Measurements from ENCODE around the gene EPHB3. TPM values are rescaled to one million over a fixed set of nuclear protein-coding genes. Genes with fewer than 3 reads are reported as not detected.

Gene EPHB3
- total RNA-seq, 1 experiment from 2014 or later = not detected

DNA sequence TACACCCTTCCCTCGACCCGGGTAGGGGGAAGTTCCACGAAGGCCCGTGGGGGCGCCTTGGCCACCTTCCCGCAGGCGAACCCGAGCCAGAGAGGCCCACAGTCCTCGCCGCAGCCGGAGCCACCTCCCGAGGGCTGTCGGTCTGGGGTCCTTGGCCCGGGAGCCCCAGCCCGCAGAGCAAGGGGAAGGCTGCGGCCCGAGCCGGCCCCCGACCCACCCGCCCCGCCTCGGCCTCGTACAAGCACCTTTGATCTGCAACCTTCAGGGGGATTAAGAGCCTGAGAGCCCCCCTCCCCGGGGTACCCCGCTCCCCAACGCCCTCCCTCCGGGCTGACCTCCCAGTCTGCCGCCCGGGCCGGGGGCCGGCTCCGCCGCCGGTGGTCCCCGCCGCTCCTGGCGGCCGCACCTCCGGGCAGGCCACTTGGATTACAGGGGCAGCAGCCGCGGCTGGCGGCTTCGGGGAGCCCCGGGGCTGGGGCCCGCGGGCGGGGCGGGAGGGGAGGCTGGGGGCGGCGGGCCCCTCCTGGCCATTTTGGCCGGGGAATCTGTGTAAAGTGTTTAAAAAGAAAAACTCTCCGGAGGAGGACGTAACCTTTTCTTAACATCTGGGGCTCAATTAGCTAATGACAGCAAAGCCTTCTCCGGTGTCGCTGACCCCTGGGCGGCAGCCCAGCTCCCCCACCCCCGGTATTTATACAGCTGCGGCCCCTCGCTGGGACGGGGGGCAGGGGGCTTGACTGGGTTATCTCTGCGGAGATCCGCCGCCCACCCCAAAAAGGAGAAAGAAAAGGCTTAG is 40.2 kb downstream of the EPHB3 start:
- Histone ChIP-seq H3K9me3 (ENCODE audit: low read length) (no peaks in the 10 kb centered on the region), H3K4me3 (ENCODE audit: low read length) (no peak overlapping the region), H3K4me1 (ENCODE audit: low read length) (no peaks in the 10 kb centered on the region), H3K9me2 (replicated peaks; ENCODE audit: insufficient read depth, low read length) (no peaks in the 10 kb centered on the region), H2AFZ (ENCODE audit: low read length) (no peak overlapping the region), H3K79me2 (ENCODE audit: low read length) (no peaks in the 10 kb centered on the region), H4K20me1 (ENCODE audit: insufficient read depth, low read depth, low read length) (no peaks in the 10 kb centered on the region), H3K9ac (ENCODE audit: low read length) (no peak overlapping the region), H3K36me3 (ENCODE audit: insufficient read depth, low read length) (no peaks in the 10 kb centered on the region), H3K27ac (ENCODE audit: low read length) (no peak overlapping the region), H3K27me3 (ENCODE audit: low read length) (no peaks in the 10 kb centered on the region), H3K4me2 (ENCODE audit: low read depth, low read length, poor library complexity, severe bottlenecking) (no peak overlapping the region)
- DNase-seq = no peak

DNA sequence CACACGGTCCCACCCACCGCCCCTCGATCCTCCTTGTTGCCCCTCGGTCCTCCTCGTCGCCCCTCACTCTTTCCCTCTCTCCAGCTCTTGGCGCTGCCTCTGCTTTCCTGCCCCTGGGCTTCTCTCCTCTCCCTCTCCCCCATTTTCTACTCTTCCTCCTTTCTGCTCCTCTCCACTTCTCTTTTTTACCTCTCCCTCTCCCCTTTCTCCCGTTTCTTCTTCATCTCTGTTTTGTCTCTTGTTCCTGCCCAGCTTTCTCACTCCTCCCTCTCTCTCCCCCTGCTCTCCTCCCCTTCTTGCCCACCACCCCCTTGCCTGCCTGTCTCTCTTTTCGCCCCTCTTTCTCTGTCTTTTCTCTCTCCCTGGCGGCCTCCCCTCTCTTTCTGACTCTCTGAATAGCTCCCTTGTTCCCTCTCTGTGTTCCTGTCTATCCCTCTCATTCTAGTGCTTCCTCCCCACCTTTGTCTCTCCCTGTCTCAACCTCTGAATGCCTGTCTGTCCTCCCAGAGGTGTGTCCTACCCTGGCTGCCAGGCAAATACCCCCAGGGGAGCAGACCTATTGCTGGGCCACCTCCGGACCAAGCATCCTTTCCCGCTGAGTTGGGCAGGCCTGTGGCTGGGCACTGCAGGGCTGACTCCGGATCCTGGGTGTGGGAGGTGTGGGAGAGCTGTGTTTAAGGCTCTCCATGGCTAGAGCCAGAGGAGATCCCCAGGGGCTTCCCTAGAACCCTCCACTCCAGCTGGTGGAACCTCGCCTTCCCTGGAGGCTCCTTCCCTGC is 41.0 kb downstream of the EPHB3 start:
- Histone ChIP-seq H3K27me3 (ENCODE audit: low read length) (no peaks in the 10 kb centered on the region), H3K4me2 (ENCODE audit: low read depth, low read length, poor library complexity, severe bottlenecking) (no peak overlapping the region), H3K79me2 (ENCODE audit: low read length) (no peaks in the 10 kb centered on the region), H4K20me1 (ENCODE audit: insufficient read depth, low read depth, low read length) (no peaks in the 10 kb centered on the region), H3K27ac (ENCODE audit: low read length) (no peak overlapping the region), H3K9ac (ENCODE audit: low read length) (no peak overlapping the region), H3K36me3 (ENCODE audit: insufficient read depth, low read length) (no peaks in the 10 kb centered on the region), H2AFZ (ENCODE audit: low read length) (no peak overlapping the region), H3K9me3 (ENCODE audit: low read length) (no peaks in the 10 kb centered on the region), H3K9me2 (replicated peaks; ENCODE audit: insufficient read depth, low read length) (no peaks in the 10 kb centered on the region), H3K4me3 (ENCODE audit: low read length) (no peak overlapping the region), H3K4me1 (ENCODE audit: low read length) (no peaks in the 10 kb centered on the region)
- DNase-seq = no peak

- Histone ChIP-seq H3K9me3 (ENCODE audit: low read length) (no peaks in the 10 kb centered on the region), H3K4me3 (ENCODE audit: low read length) (no peak overlapping the region), H2AFZ (ENCODE audit: low read length) (no peak overlapping the region), H3K79me2 (ENCODE audit: low read length) (no peaks in the 10 kb centered on the region), H3K9me2 (replicated peaks; ENCODE audit: insufficient read depth, low read length) (no peaks in the 10 kb centered on the region), H3K4me2 (ENCODE audit: low read depth, low read length, poor library complexity, severe bottlenecking) (no peak overlapping the region), H3K27me3 (ENCODE audit: low read length) (no peaks in the 10 kb centered on the region), H3K4me1 (ENCODE audit: low read length) (no peaks in the 10 kb centered on the region), H4K20me1 (ENCODE audit: insufficient read depth, low read depth, low read length) (no peaks in the 10 kb centered on the region), H3K9ac (ENCODE audit: low read length) (no peak overlapping the region), H3K27ac (ENCODE audit: low read length) (no peak overlapping the region), H3K36me3 (ENCODE audit: insufficient read depth, low read length) (no peaks in the 10 kb centered on the region)
- DNase-seq = no peak
Observed at GRCh38 chr3:184603151-184604030, 41.8 kb downstream of the EPHB3 start.

DNA sequence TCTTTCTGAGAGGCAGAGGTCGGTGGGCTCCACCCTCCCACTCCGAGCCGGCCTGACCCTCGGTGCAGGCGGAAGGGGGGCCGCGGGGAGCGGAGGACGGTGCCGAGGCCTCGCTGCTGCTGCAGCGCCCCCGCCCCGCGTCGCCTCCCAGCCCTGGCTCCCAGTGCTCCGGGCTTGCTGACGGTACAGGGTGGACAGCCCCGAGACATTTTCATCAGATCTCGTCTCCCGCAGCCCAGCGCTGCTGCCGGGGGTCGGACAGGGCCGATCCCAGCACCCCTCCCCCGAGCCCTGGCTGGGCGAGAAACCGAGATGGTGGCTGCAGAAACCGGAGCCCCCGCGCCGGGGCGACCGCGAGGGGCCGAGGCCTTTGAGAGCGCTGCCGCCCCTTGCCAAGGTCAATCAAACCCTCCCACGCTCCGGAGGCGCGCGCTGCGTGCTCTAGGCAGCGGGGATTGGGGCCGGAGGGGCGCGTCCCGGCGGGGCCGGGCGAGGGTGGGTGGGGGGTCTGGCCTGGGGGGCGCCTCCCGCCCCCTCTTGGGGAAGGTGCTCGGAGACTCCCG is 42.5 kb downstream of the EPHB3 start:
- Histone ChIP-seq H4K20me1 (ENCODE audit: insufficient read depth, low read depth, low read length) (no peaks in the 10 kb centered on the region), H3K9ac (ENCODE audit: low read length) (no peak overlapping the region), H3K9me2 (replicated peaks; ENCODE audit: insufficient read depth, low read length) (no peaks in the 10 kb centered on the region), H3K4me3 (ENCODE audit: low read length) (no peak overlapping the region), H3K4me2 (ENCODE audit: low read depth, low read length, poor library complexity, severe bottlenecking) (no peak overlapping the region), H2AFZ (ENCODE audit: low read length) (no peak overlapping the region), H3K27me3 (ENCODE audit: low read length) (no peaks in the 10 kb centered on the region), H3K79me2 (ENCODE audit: low read length) (no peaks in the 10 kb centered on the region), H3K36me3 (ENCODE audit: insufficient read depth, low read length) (no peaks in the 10 kb centered on the region), H3K9me3 (ENCODE audit: low read length) (no peaks in the 10 kb centered on the region), H3K27ac (ENCODE audit: low read length) (no peak overlapping the region), H3K4me1 (ENCODE audit: low read length) (no peaks in the 10 kb centered on the region)
- no peak for DNase-seq

- no peak overlapping the region for H3K4me3 ChIP-seq (ENCODE audit: low read length)
- H3K27me3 ChIP-seq (ENCODE audit: low read length) = no peaks in the 10 kb centered on the region
- H2AFZ ChIP-seq (ENCODE audit: low read length) = no peak overlapping the region
- no peak overlapping the region for H3K9ac ChIP-seq (ENCODE audit: low read length)
- no peak for DNase-seq
- no peaks in the 10 kb centered on the region for H3K9me3 ChIP-seq (ENCODE audit: low read length)
- no peak overlapping the region for H3K27ac ChIP-seq (ENCODE audit: low read length)
- H3K36me3 ChIP-seq (ENCODE audit: insufficient read depth, low read length) = no peaks in the 10 kb centered on the region
- H3K9me2 ChIP-seq (replicated peaks; ENCODE audit: insufficient read depth, low read length) = no peaks in the 10 kb centered on the region
- H4K20me1 ChIP-seq (ENCODE audit: insufficient read depth, low read depth, low read length) = no peaks in the 10 kb centered on the region
- H3K79me2 ChIP-seq (ENCODE audit: low read length) = no peaks in the 10 kb centered on the region
- no peaks in the 10 kb centered on the region for H3K4me1 ChIP-seq (ENCODE audit: low read length)
- no peak overlapping the region for H3K4me2 ChIP-seq (ENCODE audit: low read depth, low read length, poor library complexity, severe bottlenecking)
Observed at GRCh38 chr3:184604615-184605290, 43.2 kb downstream of the EPHB3 start.

DNA sequence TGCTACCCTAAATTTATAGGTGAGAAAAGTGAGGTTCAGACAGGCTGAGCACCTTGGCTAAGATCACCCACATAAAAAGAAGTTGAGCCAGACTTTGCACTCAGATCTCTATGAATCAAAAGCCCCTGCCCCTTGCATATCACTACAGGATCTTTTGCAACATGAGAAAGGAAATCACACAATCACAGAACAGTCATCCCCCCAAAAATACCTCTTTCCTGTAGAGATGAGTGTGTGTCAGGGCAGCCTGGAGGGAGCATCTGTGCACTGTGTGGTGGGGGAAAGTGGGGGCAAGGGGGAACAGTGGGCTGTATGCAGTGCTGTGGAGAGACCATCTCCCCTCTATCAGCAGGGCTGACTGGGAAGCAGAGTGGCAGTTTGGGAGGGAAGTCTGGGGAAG is 46.6 kb downstream of the EPHB3 start:
- DNase-seq = no peak
- no peaks in the 10 kb centered on the region for H3K4me1 ChIP-seq (ENCODE audit: low read length)

DNA sequence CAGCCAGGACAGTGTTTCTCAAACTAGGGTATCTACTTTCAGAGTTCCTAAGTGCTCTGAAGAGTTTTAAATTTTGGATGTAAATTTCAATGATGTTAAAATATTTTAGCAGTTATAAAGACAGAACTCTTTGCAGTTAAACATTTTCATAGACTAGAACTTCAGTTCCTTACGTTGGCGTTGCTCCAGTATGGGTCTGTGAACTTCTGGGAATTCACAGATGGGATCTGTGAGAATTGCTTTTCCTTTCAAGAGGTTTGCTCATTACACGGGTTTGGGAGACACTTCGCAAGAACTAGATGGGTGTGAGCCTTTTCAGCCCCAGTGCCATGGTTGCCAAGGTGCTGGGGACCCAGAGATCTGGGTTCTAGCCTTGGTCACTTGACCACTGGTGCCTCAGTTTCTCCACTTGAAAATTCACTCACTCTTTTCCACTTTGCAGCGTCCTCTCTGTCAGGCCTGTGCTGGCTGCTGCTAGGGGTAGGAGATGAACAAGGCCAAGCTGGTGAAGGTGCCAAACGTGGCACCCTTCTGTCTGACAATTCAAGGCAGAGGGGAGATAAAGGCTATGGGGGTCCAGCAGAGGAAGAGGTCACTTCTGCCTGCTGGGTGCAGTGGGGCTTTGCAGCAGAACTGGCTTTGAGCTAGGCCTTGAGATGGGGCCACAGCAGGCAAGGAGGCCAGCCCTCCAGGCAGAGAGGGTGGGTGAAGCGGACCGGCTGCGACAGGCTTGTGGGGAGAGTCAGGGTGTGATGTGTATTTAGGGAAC is 48.1 kb downstream of the EPHB3 start:
- H3K79me2 ChIP-seq (ENCODE audit: low read length) = no peaks in the 10 kb centered on the region
- no peaks in the 10 kb centered on the region for H3K36me3 ChIP-seq (ENCODE audit: insufficient read depth, low read length)
- no peak overlapping the region for H2AFZ ChIP-seq (ENCODE audit: low read length)
- no peak overlapping the region for H3K9ac ChIP-seq (ENCODE audit: low read length)
- H3K4me1 ChIP-seq (ENCODE audit: low read length) = no peaks in the 10 kb centered on the region
- no peak for DNase-seq
- no peaks in the 10 kb centered on the region for H3K27me3 ChIP-seq (ENCODE audit: low read length)
- H3K27ac ChIP-seq (ENCODE audit: low read length) = no peak overlapping the region
- H4K20me1 ChIP-seq (ENCODE audit: insufficient read depth, low read depth, low read length) = no peaks in the 10 kb centered on the region
- H3K9me3 ChIP-seq (ENCODE audit: low read length) = no peaks in the 10 kb centered on the region
- no peak overlapping the region for H3K4me3 ChIP-seq (ENCODE audit: low read length)
- H3K9me2 ChIP-seq (replicated peaks; ENCODE audit: insufficient read depth, low read length) = no peaks in the 10 kb centered on the region
- no peak overlapping the region for H3K4me2 ChIP-seq (ENCODE audit: low read depth, low read length, poor library complexity, severe bottlenecking)

More for the DNA sequence above, 46.6 kb downstream of the EPHB3 start:
- H3K36me3 ChIP-seq (ENCODE audit: insufficient read depth, low read length) = no peaks in the 10 kb centered on the region
- no peak overlapping the region for H3K27ac ChIP-seq (ENCODE audit: low read length)
- no peaks in the 10 kb centered on the region for H3K9me2 ChIP-seq (replicated peaks; ENCODE audit: insufficient read depth, low read length)
- no peaks in the 10 kb centered on the region for H4K20me1 ChIP-seq (ENCODE audit: insufficient read depth, low read depth, low read length)
- H2AFZ ChIP-seq (ENCODE audit: low read length) = no peak overlapping the region
- no peak overlapping the region for H3K4me3 ChIP-seq (ENCODE audit: low read length)
- no peak overlapping the region for H3K4me2 ChIP-seq (ENCODE audit: low read depth, low read length, poor library complexity, severe bottlenecking)
- no peaks in the 10 kb centered on the region for H3K27me3 ChIP-seq (ENCODE audit: low read length)
- no peak overlapping the region for H3K9ac ChIP-seq (ENCODE audit: low read length)
- H3K79me2 ChIP-seq (ENCODE audit: low read length) = no peaks in the 10 kb centered on the region
- no peaks in the 10 kb centered on the region for H3K9me3 ChIP-seq (ENCODE audit: low read length)
